GOT3 (cell line): Measurements from ENCODE around the gene IGIP.

Experiments
- DNase-seq: peaks from one replicate; lab custom pipeline; 2025; ENCODE audit warnings: mixed read lengths; lab: John Stamatoyannopoulos, UW

IGIP gene

DNA sequence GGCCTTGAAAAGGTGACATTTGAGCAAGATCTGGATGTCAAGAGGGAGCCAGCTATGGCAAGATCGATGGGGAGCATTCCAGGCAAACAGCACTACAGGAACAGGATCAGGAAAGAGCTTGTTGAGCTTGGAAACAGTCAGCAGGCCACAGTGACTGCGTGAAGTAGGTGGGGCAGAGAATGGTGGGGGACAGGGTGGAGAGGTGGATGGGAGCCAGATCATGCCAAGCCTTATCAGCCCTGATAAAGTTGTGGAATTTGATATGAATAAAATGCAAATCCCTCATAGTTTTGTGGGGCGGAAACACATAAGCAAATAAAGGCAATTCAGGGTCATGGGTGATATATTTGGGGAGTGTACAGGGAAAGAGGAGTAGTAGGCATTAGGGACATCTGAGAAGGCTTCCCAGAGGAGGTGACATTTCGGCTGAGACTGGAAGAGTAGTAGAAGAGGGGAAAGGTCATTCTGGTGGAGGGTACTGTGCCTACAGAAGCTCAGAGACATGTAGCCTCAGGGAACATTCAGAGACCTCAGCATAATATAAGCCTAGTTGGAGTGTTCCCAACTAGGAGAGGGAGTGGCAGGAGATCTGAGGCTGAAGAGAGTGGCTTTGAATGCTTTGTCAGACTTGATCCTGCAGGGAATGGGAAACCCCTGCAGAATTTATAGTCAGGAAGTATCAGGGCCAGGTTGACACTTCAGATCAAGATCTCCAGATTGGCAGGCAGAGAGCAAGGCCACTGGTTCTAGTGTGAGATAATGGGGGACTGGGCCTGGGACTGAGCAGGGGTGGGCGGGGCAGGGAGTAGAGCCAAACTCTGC is 39.6 kb downstream of the IGIP start:
- DNase-seq, result no peak

DNA sequence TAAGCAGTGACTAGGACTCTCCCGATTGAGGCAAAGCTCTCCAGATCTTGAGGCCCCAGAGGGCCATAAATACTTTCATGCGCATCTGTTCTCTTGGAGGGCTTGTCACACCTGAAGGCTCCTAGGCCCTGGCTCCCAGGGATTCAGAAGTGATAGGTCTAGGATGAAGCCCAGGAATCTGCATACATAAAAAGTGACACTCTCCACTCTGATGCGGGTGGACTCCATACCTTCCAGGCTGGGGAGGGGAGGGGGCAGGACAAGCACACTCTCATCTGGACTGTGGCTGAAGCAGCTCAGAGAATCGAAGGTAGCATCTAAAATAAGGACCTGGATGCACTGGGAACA is 40.2 kb downstream of the IGIP start:
- DNase-seq, result no peak

DNA sequence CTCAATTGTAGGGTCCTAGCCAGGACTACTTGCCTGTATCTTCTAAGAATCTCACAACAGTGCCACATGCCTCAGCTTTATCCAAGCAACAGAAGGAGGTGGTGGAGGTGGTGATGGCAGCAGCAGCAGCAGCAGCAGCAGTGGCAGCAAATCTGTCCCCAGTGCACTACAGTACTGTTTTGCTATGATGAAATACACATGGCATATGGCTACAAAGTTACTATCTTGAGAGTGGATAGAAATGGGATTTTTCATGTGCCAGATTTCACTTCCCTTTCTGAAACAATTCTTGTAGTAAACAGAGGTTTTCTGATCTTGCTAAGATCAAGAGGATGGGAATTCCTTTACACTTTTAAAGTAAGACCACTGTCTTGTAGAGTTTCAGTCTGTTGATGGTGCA is 41.2 kb downstream of the IGIP start:
- no peak for DNase-seq

DNA sequence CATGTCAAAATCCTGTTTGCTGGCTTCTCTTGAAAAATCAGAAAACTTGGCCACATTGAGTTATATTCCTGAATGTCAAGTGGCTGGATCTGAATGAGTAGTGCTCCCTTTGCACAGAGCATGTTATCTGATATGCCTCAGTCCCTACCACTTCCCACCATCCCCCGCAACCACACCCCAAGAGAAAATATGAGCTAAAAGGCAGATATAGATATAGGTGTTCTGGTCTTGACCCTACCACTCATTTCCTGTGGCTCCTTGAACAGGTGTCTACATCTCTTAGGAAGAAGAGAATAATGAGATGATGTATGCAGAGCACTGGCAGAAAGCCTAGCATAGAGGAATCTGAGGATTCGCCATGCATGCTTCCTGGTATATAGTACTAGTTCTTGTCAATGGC is 42.6 kb downstream of the IGIP start:
- DNase-seq, result no peak

DNA sequence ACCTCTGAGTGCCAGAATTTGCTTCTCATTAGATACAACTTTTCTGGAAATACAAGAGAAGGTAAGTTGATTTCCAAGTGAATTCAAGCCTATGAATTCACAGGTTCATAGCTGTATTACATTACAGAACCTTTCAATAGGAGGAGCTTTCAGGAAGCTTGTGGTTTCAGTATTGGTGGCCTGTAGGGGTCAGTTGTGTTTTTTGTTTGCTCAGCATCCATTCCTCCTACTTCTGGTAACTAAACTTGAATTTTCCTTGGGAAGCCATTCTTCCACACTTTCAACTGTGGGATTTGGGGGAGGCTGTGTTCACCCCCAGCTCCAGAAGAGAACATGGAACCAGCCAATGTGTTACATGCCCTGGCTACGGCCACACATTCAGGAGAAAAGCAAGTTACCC is 43.7 kb downstream of the IGIP start:
- no peak for DNase-seq

DNA sequence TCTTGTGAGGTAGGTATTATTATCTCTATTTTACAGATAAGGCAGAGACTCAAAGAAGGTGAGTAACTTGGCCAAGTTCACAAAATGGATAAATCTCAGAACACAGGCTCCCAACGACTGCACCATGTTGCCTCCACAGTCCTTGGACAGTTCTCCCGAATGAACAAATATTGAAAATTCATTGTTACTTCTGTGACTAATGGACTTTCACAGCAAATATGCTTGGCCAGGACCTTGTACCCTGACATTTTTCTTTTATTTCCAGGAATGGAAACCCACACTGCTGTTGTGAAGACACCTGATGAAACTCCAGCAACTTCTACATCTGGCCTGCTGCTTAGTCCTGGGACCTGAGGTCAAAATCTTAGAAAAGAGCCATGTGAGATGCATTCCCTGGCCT is 46.7 kb downstream of the IGIP start:
- DNase-seq, result no peak

DNA sequence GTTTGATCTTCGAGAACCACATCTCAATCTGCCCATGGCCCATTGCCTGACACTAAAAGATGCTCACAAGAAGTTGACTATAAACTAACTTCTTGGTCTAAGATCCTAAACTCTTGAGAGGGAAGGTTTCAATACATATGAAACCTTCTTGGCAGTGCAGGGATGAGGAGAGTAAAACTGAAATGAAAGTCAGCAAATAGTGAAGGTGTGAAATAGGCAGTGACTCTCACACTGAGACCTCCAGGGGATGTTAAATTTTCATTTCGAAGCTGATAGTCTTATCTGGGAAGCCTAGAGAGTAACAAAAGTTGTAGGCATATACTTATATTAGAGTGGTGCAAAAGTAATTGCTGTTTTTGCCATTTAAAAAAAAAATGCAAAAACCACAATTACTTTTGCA is 48.3 kb downstream of the IGIP start:
- DNase-seq, result no peak

DNA sequence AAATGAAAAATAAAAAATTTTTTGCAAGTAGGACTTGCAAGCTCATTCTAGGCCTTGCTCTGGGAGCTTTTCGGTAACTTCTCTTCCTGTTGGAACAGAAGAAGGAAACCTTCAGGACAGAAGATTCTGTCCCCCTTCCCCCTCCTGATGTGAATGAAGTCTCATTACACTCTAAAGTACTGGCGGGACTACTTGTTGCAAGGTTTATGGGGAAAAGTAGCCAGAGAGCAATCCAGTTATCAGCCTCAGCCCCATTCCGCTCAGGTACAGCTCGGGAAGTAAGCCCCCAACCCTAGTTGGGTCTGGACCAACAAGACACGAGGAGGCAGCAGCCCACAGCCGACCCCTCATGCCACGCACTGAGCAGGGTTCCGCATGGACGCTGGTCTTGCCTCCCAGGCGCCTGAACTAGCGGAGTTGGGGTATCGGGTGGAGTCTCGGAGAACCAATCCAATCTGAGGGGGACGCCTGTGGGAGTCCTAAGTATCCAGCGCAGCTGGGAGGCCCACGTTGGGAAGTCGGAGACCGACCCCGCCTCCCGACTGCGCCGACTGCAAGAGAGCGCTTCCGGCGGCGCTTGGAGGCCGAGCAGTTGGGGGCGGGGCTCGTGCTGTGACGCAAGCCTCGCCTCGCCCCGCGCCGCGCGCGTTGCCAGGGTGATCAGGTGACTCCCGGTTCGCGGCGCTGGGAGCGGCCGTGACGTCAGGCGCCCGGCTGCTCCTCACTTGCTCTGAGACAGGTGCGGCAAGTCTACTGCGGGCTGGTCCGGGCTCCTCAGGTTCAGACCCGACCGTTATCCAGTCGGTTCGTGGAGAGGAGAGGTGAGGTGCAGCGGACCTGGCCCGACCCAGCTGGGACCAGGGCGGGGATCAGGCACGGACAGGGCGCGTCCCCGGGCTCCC is 49.0 kb downstream of the IGIP start, which contains the start of gene CYSTM1:
Gene CYSTM1, plus strand, starts transcription at position 724 of the 902 bp plus-strand sequence. CDS start 19,278 bp downstream, outside the sequence.
- DNase-seq, result peak; percentile 79

DNA sequence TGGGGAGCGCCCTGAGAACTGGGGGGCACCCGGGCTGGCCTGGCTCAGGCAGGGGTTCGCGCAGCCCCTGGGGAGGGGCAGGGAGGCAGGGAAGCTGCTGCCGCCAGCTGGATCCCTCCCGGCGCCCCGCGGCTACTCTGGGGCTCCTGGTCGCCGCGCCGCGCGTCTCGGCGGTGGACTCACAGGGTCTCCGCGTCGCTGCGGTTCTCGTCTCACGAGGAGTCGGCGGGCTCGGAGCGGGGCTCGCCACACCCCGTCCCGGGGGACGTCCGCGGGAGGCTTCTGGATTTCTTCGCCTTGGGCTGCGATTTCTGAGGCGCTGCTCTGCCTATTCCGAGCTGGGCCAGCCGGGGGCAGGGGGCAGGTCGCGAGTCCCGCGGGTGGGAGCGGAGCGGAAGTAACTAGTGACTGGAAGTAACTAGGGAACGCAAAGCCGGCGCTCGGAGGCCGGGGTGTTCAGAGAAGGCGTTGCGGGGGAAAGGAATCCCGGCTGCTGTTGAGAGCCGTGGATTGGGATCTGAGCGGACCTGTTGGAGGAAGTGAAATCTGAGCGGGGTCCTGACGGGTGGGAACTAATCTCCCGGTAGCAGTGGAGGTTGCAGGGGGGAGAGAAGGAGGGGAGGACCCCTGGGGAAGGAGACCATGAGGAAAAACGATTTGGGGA is 49.8 kb downstream of the IGIP start:
- DNase-seq, result peak; percentile 59

DNA sequence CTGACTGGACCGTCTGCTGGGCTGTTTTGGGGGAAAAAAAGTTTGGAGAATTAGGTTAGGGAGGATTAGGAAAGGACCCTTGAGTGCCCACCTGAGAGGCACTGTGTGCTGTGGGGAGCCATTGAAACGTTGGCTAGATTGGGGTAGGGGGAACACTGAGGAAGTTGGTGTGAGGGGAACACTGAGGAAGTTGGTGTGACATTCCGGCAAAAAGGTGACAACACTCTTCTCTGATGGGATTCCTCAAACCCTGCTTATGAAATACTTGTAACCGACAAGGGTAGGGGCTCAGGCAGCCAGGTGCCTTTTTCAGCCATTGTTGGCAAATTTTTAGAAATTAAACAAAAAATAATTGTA is 50.3 kb downstream of the IGIP start:
- DNase-seq, result no peak

DNA sequence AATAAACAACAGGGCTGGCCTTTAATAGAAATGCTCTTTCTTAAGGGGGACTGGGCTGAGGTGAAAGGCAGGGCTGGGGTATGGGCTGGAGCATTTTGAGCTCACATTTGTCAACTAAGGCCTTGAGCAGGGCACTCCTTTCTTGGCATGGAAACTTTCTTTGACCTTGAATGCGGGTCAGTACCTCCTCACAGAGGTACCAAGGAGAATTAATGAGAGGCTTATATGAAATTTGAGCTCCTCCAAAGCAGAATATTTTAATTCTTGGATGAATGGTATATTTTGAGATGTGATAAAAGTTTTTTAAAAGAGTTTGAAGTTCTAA is 52.3 kb downstream of the IGIP start:
- no peak for DNase-seq

DNA sequence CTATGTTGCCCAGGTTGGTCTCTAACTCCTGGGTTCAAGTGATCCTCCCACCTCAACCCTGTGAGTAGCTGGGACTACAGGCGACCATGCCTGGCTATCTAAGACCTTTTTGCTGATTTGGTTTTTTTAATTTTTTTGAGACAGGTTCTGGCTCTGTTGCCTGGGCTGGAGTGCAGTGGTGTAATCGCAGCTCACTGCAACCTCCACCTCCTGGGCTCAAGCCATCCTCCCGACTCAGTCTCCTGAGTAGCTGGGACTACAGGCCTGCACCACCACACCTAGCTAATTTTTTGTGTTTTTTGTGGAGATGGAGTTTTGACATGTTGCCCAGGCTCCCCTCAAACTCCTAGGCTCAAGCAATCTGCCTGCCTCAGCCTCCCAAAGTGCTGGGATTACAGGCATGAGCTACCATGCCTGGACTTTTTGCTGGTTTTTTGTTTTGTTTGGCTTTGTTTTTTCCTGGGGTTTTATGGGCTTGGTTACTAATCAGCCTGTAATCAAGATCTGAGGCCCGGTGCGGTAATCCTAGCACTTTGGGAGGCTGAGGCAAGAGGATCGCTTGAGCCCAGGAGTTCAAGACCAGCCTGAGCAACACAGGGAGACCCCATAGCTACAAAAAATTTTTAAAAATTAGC is 52.9 kb downstream of the IGIP start:
- no peak for DNase-seq
